Cardiac muscle cell (in vitro differentiated cells and primary cell): Measurements from ENCODE around the gene HOPX. TPM values are rescaled to one million over a fixed set of nuclear protein-coding genes. Genes with fewer than 3 reads are reported as not detected.

Source experiments
- DNase-seq, 2 donors: peaks; one replicate each; pipeline versions ENCODE4 v3.0.0 to v3.0.0-alpha.2; 2010 to 2017; ENCODE audit warnings: low read depth in 1 of 2, low spot score in 1 of 2
- H3K27ac ChIP-seq: fragments of 200-600 bp; sonication (generic); 2 replicates; pipeline ENCODE4 v1.5.1; 2016
- H3K27me3 ChIP-seq: fragments of 200-600 bp; sonication (generic); 2 replicates; pipeline ENCODE4 v1.6.0; 2016; ENCODE audit warnings: control low read depth
- H3K36me3 ChIP-seq: fragments of 200-600 bp; sonication (generic); 2 replicates; pipeline ENCODE4 v1.5.1; 2016; ENCODE audit warnings: control low read depth
- H3K4me1 ChIP-seq: fragments of 200-600 bp; sonication (generic); 2 replicates; pipeline ENCODE4 v1.8.1; 2017; ENCODE audit warnings: low read depth, mild to moderate bottlenecking, mixed run types
- H3K4me3 ChIP-seq: fragments of 200-600 bp; sonication (generic); 2 replicates; pipeline ENCODE4 v1.5.1; 2016; ENCODE audit warnings: mild to moderate bottlenecking
- H3K9me3 ChIP-seq: fragments of 200-600 bp; sonication (generic); 2 replicates; pipeline ENCODE4 v1.5.1; 2017; ENCODE audit warnings: low read depth, mild to moderate bottlenecking, control low read depth
- polyA plus RNA-seq: library from polyadenylated mRNA; unstranded; fragments of >200 nt; fragmentation: Nextera tagmentation; extraction: Ambion mirVana; gene quantifications from 2 replicates; pipeline ENCODE4 v1.2.1, GENCODE V29; 2016
- total RNA-seq: library from RNA; depleted of rRNA; stranded (reverse); fragments of >200 nt; gene quantifications from 2 replicates; pipeline ENCODE4 v1.2.3, GENCODE V29; 2016
- TF ChIP-seq, protein P1 (sequence below): IDR thresholded peaks from 2 replicates; pipeline ENCODE4 v1.5.1; 2012; ENCODE audit warnings: low read depth, mild to moderate bottlenecking, low read length

HOPX gene
- total and polyA plus RNA-seq, 2 experiments from 2014 or later, result 0.12 to 2.6 TPM

DNA sequence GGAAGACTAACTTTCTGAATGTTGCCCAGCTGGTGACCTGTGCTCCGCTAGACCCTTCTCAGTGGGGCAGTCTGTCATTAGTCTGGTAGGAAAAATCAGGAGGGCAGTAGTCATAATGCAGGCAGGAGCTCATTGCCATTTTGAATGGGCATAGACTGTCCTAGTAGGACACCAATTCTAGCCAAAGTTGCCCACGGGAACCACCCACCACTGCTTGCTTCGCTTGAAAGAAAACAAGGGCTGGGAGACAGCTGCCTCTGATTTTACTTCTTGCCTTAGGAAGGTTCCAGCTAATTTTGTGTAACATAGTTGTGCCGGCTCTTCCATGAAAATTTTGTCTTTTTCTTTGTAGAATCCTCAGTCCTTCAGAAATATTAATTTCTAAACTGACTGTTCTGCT, 23.3 kb downstream of the HOPX start:
- H3K4me3 ChIP-seq, result no peak overlapping the region
- H3K36me3 ChIP-seq, result no peaks in the 10 kb centered on the region
- TF ChIP-seq, protein P1, sequence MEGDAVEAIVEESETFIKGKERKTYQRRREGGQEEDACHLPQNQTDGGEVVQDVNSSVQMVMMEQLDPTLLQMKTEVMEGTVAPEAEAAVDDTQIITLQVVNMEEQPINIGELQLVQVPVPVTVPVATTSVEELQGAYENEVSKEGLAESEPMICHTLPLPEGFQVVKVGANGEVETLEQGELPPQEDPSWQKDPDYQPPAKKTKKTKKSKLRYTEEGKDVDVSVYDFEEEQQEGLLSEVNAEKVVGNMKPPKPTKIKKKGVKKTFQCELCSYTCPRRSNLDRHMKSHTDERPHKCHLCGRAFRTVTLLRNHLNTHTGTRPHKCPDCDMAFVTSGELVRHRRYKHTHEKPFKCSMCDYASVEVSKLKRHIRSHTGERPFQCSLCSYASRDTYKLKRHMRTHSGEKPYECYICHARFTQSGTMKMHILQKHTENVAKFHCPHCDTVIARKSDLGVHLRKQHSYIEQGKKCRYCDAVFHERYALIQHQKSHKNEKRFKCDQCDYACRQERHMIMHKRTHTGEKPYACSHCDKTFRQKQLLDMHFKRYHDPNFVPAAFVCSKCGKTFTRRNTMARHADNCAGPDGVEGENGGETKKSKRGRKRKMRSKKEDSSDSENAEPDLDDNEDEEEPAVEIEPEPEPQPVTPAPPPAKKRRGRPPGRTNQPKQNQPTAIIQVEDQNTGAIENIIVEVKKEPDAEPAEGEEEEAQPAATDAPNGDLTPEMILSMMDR, result no peak
- no peaks in the 10 kb centered on the region for H3K9me3 ChIP-seq
- no peak for DNase-seq
- H3K27ac ChIP-seq, result no peak overlapping the region
- H3K4me1 ChIP-seq, result peaks cover 4% of the 10 kb centered on the region
- H3K27me3 ChIP-seq, result peaks cover 67% of the 10 kb centered on the region

- Histone ChIP-seq H3K36me3 (no peaks in the 10 kb centered on the region), H3K4me1 (no peaks in the 10 kb centered on the region), H3K27ac (no peak overlapping the region), H3K4me3 (no peak overlapping the region), H3K27me3 (peaks cover 69% of the 10 kb centered on the region), H3K9me3 (no peaks in the 10 kb centered on the region)
- TF ChIP-seq, protein P1, result no peak
- DNase-seq, result no peak
Observed at GRCh38 chr4:56657128-56657527, 24.0 kb downstream of the HOPX start.

GRCh38 chr4:56656346-56656643, 24.8 kb downstream of the HOPX start:
- Histone ChIP-seq H3K4me3 (peak overlapping the region; percentile 32), H3K27ac (no peak overlapping the region), H3K36me3 (no peaks in the 10 kb centered on the region), H3K4me1 (no peaks in the 10 kb centered on the region), H3K27me3 (peaks cover 72% of the 10 kb centered on the region), H3K9me3 (no peaks in the 10 kb centered on the region)
- DNase-seq, result no peak
- TF ChIP-seq, protein P1, result peak; percentile 31

DNA sequence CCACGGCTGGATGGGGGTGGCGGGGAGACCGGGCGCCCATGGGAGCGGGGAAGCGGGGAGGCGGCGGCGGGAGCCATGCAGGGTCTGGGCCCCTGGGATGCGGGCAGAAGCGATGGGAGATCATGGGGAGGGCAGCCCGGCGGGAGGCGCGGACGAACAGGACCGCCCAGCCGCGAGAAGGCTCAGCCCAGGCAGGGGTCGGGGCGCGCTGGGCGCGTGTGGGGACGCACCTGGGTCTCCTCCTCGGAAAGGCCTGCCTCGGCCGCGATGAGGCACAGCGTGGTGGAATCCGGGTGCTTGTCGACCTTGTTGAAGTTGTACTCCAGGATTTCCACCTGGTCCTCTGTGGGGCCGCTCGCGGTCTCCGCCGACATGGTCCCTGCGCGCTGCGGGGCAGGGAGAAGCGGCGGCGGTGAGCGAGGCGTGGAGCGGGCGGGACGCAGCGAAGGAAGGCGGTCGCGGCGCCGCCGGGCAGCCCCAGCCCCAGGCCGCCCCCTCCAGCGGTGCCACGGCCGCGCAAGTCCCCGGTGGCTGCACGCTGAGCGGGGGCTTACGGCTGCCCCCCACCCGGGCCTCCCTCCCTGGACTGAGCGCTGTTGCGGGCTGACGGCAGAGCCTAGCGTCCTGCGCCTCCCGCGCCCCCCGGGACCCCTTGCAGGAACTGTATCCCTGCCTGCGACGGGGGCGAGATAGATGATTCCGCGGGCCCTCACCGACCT, 25.3 kb downstream of the HOPX start:
- DNase-seq, result peak in 1 of 2 donors; percentile 42

DNA sequence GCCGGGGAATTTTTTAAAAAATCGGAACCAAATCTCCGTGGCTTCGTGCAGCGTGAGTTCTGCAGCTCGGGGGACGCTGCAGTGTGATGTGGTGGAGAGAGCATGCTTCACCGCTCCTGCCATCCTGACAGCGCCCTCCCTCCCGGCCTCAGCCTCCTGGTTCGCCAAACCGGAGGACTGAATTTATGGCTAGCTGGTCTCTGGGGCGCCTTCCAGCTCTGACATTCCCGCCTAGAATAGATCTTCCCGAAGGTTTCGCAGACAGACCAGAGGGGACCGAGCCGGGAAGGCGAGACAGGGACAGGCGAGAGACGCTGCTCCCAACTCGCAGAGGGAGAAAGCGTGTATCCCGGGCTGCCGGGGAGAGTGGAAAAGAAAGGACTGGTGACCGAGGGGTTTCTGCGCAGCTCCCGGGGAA, 25.9 kb downstream of the HOPX start:
- TF ChIP-seq, protein P1, result no peak
- Histone ChIP-seq H3K36me3 (no peaks in the 10 kb centered on the region), H3K9me3 (no peaks in the 10 kb centered on the region), H3K27ac (no peak overlapping the region), H3K27me3 (peaks cover 72% of the 10 kb centered on the region), H3K4me1 (no peaks in the 10 kb centered on the region), H3K4me3 (peak overlapping the region; percentile 32)
- peak; percentile 29 to 37 for DNase-seq

More for the DNA sequence above, 25.3 kb downstream of the HOPX start:
- Histone ChIP-seq H3K9me3 (no peaks in the 10 kb centered on the region), H3K36me3 (no peaks in the 10 kb centered on the region), H3K27me3 (peaks cover 72% of the 10 kb centered on the region), H3K4me1 (no peaks in the 10 kb centered on the region), H3K27ac (no peak overlapping the region), H3K4me3 (peak overlapping the region; percentile 32)
- TF ChIP-seq, protein P1, result no peak
